ENCODE results near the gene KIF13A.
"Not testable (repeated sequence)": the region's sequence is repeated elsewhere in the genome, so short reads cannot be mapped to it uniquely, and the experiment has no call there.

GRCh38 chr6:17911656-17912055 lies 75.8 kb downstream of the KIF13A start:
- TF ChIP-seq CTCF (IDR thresholded peaks at IDR 0.05 in 8 of 11, conservative IDR thresholded peaks at IDR 0.05 in 3 of 11); POLR2A (IDR thresholded peaks at IDR 0.05); POLR2AphosphoS5 (IDR thresholded peaks at IDR 0.05): not testable (repeated sequence)

Data from spleen (tissue), 7 donors.